HG03103 (cell line): Measurements from ENCODE around the gene SATL1.
"Not testable (repeated sequence)": the region's sequence is repeated elsewhere in the genome, so short reads cannot be mapped to it uniquely, and the experiment has no call there.

ENCODE experiments used
- ATAC-seq: cut with Tn5 transposase; IDR thresholded peaks from one replicate; pipeline ENCODE4 v1.9.1; 2021; ENCODE audit warnings: low read depth; ENCODE audit not compliant: unreplicated experiment

Gene SATL1, protein sequence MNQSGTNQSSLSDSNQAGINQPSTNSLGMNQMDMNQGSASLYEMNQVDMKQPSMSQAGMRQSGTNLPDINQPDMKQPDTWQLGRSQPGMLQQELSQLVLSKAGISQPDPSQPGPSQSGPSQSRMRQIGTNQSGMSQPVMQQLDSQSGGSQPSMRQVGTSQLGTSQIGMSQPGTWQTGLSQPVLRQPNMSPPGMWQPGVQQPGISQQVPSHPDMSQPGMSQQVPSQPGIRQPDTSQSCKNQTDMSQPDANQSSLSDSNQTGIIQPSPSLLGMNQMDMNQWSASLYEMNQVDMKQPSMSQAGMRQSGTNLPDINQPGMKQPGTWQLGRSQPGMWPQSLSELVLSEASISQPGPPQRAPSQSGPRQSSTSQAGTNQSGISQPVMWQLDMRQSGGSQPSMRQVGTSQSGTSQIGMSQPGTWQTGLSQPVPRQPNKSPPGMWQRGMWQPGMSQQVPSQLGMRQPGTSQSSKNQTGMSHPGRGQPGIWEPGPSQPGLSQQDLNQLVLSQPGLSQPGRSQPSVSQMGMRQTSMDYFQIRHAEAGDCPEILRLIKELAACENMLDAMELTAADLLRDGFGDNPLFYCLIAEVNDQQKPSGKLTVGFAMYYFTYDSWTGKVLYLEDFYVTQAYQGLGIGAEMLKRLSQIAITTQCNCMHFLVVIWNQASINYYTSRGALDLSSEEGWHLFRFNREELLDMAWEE

DNA sequence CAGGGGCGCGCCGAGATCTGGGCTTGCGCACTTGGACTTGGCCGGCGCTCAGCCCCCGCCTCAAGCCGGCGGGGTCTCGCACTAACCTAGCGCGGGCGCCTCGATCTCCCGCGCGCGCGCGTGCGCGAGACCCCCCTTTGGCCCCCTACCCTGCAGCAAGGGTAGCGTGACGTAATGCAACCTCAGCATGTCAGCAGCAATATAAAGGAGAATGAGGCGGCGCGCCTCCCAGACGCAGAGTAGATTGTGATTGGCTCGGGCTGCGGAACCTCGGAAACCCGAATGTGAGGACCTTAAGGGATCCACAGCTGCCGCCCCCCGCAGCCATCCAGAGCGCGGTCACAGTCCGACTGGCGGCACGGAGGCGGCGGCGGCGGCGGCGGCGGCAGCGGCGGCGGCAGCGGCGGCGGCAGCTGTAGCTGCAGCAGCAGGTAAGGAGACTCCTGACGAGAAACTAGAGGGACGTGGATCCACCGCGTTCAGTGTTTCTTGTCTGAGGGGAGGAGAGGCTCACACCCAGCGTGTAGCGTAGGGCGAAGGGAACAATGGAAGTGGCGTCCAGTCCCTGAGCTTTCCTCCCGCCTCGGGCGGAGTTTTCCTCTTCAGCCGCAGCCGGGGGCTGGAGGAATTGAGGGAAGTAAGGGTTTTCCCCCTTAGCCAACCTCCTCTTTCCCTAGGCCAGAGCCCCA lies at the start of gene SATL1, which contains the start of gene ZNF711:
Gene SATL1 (minus strand): TSS at position 19 of the 689 bp plus-strand sequence. CDS start 134,811 bp downstream, outside the sequence.
Gene ZNF711 (plus strand): TSS at position 231 of the 689 bp plus-strand sequence. CDS start 3,582 bp downstream, outside the sequence.
- ATAC-seq, result peak; percentile 68

DNA sequence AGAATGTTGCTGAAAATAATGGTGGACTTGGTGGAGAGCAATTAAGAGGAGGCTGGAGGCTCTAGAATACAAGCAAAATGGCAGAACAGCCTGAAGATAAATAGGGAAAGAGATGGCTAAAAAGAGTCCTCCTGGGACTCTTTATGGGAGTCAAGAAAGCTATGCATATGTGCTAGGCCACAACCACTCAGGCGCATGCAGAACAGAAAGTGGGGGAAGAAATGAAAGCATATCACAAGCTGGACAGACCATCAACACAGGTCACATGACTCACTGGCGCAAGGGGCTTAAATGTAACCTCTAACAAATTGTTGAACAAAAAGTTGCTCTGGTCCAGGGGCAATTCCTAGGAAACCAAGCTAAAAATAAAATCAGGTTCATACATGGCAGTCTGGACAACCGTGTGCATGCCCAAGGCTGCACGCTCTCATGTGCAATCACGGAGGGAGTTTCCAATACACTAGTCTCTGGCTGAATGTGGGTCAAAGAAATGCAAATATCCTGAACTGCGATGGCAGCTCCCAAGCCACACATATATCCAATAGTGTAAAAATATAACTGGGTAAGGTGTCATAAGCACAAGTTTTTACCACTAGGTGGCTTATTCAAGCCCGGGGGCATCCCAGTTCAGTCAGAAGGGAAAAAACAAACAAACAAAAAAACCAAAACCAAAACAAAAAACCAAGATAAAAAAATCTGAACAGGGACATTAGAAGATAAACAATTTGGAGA lies 45.6 kb upstream of the SATL1 start:
- no peak for ATAC-seq

DNA sequence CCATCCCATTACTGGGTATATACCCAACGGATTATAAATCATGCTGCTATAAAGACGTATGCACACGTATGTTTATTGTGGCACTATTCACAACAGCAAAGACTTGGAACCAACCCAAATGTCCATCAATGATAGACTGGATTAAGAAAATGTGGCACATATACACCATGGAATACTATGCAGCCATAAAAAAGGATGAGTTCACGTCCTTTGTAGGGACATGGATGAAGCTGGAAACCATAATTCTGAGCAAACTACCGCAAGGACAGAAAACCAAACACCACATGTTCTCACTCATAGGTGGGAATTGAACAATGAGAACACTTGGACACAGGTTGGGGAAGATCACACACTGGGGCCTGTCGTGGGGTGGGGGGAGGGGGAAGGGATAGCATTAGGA lies 41.7 kb upstream of the SATL1 start:
- ATAC-seq, result not testable (repeated sequence)

DNA sequence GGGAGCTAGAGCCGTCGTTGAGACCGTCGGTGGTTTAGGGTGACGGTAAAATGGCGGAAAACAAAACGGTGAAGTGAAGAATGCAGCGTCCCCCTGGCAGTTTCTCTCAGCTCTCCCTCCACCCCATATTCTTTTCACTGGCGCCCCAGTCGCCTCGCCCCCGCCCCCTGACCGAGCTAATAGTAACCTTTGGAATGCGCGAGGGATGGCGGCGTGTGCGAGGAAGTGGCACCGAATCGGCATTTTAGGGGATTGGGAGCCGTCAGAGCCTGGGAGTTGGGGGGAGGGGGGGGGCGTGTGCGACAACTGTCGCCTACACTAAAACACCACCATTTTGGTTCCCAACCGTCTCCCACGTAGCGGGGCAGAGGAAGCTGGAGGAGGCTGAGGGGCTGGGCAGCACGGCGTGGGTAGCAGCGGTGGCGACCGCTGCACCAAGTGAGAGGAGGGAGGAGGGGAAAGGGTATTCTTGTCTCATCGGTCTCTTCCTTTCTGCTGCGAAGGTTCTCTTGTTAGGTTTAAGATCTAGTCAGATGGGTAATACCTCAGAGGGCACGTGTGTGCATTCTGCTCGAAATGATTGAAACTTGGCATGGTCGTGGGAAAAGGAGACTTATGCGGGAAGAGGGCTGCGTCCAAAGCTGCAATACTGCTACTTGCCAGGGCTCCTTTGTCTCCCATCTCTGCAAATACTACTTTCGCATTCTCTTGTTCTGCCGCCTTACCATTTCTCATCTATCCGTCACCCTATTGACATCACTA lies 1.1 kb upstream of the SATL1 start:
- ATAC-seq, result peak; percentile 41

DNA sequence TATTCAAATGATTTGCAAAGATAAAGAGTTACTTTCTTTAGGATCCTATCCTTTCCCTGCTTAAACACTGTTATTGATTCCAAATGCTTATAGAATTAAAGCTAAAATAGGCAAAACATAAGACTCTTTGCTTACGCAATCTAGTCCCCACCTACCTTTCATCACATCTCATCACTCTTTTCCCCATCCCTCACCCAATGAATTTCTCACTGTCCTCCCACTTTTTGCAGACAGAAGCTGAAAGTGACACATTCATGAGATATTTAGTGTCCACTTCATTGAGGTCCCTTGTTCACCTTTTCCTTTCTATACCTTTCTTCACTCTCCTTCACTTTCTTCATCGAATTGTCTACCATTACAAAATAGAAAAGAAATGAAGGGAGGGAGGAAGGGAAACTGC lies 424 bp downstream of the SATL1 start:
- no peak for ATAC-seq

DNA sequence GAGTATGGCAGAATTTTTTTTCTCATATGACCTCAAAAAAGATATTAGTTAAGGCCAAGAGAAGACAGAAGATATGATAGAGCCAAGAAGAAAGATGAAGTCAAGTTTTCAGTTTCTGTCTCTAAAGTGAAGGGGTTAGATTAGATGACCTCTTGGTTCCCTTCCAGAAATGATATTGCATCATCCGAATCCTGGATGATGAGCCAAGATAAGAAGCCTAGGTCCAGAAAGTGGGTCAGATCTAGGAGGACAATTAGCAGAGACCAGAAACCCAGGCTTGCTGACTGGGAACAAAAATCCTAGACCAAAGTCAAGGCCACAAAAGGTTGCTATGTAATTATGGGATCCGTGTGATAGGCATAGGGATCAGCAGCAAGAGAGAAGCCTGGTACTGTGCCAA lies 20.2 kb downstream of the SATL1 start:
- ATAC-seq, result no peak

DNA sequence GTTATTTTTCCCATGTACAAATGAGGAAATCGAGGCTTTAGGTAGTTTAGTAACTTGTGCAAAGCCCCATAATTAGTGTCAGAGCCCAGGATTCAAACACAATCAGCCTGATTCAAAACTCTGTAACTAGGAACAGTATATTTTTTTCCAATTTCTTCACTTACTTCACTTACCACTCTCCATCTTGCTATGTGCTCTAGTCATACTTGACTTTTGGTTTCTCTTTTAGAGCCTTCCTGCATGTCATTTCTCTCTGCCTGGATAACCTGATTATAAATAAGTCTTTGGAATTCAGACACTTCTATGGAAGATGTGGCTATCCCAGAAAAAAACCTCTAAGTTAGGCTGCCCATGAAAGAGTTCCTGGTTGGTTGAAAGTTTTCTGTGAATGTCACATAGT lies 22.2 kb downstream of the SATL1 start:
- no peak for ATAC-seq

DNA sequence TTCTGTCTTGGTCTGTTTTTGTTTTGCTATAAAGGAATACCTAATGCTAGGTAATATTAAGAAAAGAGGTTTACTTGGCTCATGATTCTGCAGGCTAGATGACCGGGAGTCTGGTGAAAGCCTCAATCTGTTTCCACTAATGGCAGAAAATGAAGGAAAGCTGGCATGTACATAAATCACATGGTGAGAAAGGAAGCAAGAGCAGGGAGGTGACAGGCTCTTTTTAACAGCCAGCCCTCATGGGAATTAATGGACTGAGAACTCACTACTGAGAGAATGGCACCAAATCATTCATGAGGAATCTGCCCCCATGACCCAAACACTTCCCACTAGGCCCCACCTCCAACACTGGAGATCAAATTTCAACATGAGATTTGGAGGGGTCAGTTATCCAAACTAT lies 27.6 kb downstream of the SATL1 start:
- ATAC-seq, result no peak

DNA sequence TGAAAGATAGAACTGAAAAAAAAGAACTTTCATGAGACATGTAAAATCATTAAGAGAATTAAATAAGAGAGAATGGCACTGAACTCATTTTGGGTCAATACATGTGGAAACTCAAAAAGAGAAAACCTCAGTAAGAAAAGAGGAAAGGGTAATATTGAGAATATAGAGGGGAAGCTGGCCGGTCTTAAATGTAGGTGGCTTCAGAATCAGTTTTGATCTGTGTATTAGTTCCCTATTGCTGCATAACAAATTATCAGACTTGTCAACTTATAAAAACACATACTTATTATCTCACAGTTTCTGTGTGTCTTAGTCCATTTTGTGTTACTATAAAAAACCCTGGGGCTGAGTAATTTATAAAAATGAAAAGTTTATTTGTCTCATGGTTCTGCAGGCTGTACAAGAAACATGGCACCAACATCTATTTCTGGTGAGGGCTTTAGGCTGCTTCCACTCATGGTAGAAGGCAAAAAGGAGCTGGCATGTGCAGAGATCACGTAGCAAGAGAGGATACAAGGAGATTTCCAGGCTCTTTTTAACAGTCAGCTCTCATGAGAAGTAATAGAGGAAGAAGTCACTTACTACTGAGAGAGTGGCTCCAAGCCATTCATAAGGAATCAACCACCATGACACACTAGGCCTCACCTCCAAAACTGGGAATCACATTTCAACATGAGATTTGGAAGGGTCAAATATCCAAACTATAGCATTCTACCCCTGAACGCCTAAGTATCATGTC lies 29.6 kb downstream of the SATL1 start:
- ATAC-seq, result no peak

DNA sequence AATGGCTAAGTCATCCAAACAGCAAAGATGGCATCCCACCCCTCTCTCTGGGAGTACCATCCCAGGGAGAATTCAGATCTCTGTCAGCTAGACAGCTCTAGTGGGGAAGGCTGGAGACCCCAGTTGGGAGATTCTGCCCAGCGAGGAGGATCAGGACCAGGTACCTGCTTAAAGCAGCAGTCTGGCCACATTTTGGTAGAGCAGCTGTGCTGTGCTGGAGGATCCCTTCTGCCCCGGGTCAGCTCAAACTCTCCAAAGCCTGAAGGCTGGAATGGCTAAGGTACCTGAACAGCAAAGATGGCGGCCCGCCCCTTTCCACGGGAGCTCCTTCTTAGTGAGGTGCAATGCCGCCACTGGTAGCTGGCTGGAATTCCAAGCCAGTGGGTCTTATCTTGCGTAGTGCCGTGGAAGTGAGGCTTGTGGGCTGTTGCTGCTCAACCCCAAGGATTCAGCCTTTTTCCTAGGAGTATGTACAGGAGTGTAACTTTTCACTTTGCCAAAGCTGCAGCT lies 40.1 kb downstream of the SATL1 start:
- no peak for ATAC-seq

DNA sequence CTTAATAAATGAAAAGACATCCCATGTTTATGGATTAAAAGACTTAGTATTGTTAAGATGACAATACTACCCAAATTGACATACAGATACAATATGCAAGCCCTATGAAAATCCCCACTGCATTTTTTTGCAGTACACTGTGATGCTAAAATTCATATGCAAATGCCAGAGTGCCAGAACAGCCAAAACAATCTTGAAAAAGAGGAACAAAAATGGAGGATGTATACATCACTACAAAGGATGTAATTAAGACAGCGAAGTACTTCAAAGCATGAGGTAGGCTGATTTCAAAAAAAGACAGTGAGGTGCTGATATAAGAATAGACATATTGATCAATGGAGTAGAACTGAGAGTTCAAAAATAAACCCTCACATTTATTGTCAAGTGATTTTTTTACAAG lies 47.3 kb downstream of the SATL1 start:
- no peak for ATAC-seq

DNA sequence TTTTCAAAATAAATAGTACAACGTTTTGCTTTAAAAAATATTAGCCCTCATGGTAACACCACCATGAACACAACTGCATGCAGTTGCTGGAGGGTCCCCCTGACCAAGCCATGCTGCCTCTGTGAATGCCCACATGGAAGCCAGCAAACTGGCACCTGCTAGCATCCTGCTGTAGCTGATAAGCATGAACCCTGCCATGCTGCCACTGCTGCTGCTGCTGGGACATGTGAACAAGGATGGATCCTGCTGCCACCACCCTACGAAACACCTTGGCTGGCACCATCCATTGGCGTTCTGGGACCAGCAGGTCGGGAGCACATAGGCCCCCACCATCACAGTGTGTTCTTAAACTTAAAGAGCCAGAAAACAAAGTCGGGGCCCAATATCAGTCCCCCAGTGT lies 83.9 kb downstream of the SATL1 start:
- ATAC-seq, result no peak

DNA sequence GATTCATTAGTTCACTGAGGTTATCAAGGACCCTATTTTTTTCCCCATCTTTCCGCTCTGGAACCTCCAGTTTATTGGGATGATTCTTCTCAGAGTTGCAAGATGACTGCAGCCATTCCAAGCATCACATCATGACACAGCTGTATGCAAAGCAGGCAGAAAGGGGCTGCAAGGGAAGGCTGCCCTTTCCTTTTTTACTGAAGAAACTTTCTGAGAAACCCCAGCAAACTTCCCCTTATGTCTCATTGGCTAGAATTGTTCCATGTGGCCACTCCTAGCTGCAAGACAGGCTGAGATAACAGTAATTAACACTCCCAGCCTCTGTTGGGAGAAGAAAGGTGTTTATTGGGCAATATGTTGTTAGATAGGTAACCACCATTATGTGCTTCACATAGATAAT lies 102.6 kb downstream of the SATL1 start:
- no peak for ATAC-seq

DNA sequence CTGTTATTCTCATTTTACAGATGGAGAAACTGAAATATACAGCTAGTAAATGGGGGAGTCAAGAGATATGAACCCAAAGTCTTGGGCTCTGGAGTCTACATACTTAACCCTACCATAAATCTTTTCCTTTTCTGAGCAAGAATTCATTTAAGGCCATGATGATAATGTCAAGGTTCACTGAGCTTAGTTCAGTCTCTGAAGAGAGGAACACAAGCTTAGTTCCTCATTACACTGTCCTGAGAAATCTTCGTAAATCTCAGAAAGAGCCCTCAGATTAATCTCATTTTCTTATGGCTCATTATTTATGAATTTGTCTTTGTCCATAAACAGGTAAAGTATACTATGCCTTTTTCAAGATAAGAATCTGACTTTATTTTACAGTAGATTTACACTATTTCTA lies 104.2 kb downstream of the SATL1 start:
- ATAC-seq, result no peak

DNA sequence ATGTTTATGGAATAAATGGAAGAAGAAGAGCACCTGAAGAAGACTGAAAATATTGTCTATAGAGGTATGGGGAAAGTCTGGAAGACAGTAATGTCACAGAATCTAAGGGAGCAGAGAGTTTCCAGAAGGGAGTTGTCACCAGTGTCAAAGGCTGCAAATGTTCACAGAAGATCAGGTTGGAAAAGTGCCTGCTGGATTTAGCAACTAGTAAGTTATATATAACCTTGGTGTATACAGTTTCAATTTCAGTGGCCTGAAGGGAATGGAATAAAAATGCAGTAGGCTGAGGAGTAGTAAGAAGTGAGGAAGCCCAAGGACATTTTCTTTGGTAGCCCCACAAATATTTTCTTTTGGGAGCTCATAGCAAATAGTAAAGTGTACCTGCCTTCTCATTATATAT lies 107.2 kb downstream of the SATL1 start:
- no peak for ATAC-seq

DNA sequence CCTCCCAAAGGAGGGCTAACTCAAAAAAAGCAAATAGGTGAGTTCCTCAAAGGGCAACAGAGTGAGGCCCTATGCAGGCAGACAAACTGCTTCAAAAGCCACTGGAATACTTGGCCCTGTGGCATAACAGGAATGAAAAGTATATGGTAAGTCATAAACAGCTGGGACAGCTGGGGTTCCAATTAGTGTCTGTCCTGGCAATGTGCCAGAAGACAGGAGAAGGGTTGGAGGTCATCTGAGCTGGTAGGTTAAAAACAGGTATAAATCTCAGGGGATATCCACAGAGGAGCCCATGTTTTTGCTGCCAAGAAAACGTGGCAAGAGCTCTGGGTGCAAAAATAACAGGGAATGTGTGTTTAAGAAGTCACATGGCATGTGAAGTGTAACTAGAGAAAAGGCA lies 128.3 kb downstream of the SATL1 start:
- ATAC-seq, result no peak

DNA sequence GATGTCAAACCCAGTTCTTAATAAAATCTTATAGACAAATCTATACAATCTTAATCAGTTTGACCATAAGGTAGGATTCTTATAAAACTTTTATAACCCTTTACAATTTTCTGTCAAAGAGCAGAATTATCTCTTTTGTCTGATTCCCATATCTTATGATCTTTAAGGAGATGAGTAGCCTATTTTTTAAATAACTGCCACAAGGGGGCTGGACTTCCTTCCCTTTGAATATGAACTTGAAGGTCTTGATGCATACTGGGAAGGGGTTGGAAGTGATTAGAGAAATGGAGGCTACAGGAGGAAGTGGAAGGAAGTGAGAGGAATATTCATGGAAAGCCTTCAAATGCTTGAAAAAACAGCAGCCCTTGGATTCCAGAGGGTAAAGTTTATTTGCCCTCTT lies 128.8 kb downstream of the SATL1 start:
- no peak for ATAC-seq

DNA sequence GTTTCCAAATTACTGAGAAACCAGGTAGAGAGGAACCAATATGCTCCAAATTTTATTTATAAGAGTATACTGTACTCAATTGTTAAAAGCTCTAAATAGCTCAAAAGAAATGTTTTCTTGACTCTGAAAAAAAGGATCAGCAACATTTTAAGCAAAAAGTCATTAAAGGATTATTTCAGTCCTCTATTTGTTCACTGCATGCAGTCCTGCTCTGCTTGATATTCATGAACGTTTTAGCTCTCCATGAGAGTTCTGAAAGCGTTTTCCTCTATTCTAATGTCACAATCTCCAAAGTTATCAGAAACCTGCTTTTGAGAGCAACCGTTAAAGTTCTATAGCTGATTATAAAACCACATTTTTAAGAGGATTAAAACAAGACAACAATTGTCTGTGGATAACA lies 129.4 kb downstream of the SATL1 start:
- no peak for ATAC-seq

DNA sequence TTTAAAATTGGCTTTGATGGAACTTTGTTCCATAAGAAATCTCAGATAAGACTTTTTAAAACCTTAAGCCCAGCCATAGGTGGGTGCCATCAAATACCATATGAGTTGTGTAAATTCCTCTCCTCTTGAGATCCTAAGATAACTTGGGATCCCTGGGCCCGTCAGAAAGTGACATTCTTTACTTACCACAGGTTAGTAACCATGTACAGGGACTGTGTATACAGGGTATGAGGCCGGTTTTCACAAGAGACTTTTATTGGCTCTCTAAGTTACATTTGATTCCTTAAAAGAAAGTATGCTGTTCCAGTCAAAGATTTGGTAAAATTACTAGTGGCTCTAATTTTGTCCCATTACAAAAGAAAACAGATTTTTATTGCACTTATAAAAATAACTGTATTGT lies 129.8 kb downstream of the SATL1 start:
- no peak for ATAC-seq
